IMR-90 (cell line): Measurements from ENCODE around the gene FMN1. TPM values are rescaled to one million over a fixed set of nuclear protein-coding genes. Genes with fewer than 3 reads are reported as not detected.

ENCODE experiments used
- ATAC-seq: fragments of 200-7000 bp; cut with Tn5 transposase; 2 replicates; pipeline ENCODE4 v1.9.1; 2020; ENCODE audit warnings: low read depth, mild to moderate bottlenecking, moderate library complexity
- BruUV-seq: library from RNA; stranded (reverse); fragments of 400-500 nt; replicated peaks from 2 replicates; lab custom pipeline; 2021; lab: Mats Ljungman, UMichigan
- CTCF ChIA-PET: fragments of 300-600 bp; formaldehyde crosslinking; extraction: SDS; loops from one replicate; lab custom pipeline; 2021; ENCODE audit warnings: antibody characterized with exemption; lab: Yijun Ruan, JAX
- POLR2A ChIA-PET: fragments of 300-600 bp; sonication (Branson Sonifier 250); formaldehyde crosslinking; loops from one replicate; lab custom pipeline; 2022; ENCODE audit warnings: antibody characterized with exemption; ENCODE audit not compliant: unreplicated experiment; lab: Charles Lee
- DNase-seq: peaks from one replicate; pipeline ENCODE4 v3.0.0; 2013
- H2AFZ ChIP-seq: replicated peaks from 2 replicates; pipeline ENCODE3; 2013; ENCODE audit warnings: low read length, mild to moderate bottlenecking; ENCODE audit not compliant: poor library complexity
- H2AK5ac ChIP-seq: 2 replicates; pipeline ENCODE4 v1.6.1; 2013; ENCODE audit warnings: low read depth, low read length, inconsistent platforms
- H2AK9ac ChIP-seq: replicated peaks from 2 replicates; pipeline ENCODE3; 2013; ENCODE audit warnings: mild to moderate bottlenecking, low read depth, low read length, moderate library complexity; ENCODE audit not compliant: poor library complexity
- H2BK120ac ChIP-seq: 2 replicates; pipeline ENCODE4 v1.6.1; 2013; ENCODE audit warnings: low read depth, low read length, inconsistent platforms
- H2BK15ac ChIP-seq: 3 replicates; pipeline ENCODE4 v1.6.1; 2013; ENCODE audit warnings: low read depth, low read length, inconsistent platforms
- H2BK20ac ChIP-seq: 2 replicates; pipeline ENCODE4 v1.6.1; 2013; ENCODE audit warnings: low read depth, mild to moderate bottlenecking, inconsistent platforms, low read length, moderate library complexity
- H2BK5ac ChIP-seq: 2 replicates; pipeline ENCODE4 v1.6.1; 2013; ENCODE audit warnings: mild to moderate bottlenecking, low read depth, low read length, inconsistent platforms; ENCODE audit not compliant: poor library complexity, severe bottlenecking
- H3K14ac ChIP-seq: replicated peaks from 2 replicates; pipeline ENCODE4 v1.6.1; 2013; ENCODE audit warnings: low read depth, low read length, inconsistent platforms
- H3K18ac ChIP-seq: 2 replicates; pipeline ENCODE4 v1.6.1; 2013; ENCODE audit warnings: low read depth, low read length, control low read depth
- H3K23ac ChIP-seq: 2 replicates; pipeline ENCODE4 v1.6.1; 2013; ENCODE audit warnings: low read depth, low read length, inconsistent platforms
- H3K27ac ChIP-seq: 2 replicates; pipeline ENCODE4 v1.5.1; 2013; ENCODE audit warnings: mild to moderate bottlenecking, control low read depth, low read length; ENCODE audit not compliant: insufficient read depth
- H3K27me3 ChIP-seq: 2 replicates; pipeline ENCODE4 v1.6.1; 2013; ENCODE audit warnings: low read length; ENCODE audit not compliant: control insufficient read depth, insufficient read depth
- H3K36me3 ChIP-seq: 2 replicates; pipeline ENCODE4 v1.6.1; 2013; ENCODE audit warnings: low read length, mixed read lengths; ENCODE audit not compliant: control insufficient read depth, insufficient read depth
- H3K4ac ChIP-seq: 2 replicates; pipeline ENCODE4 v1.6.1; 2013; ENCODE audit warnings: low read depth, low read length, inconsistent platforms
- H3K4me1 ChIP-seq: 2 replicates; pipeline ENCODE4 v1.6.1; 2013; ENCODE audit warnings: low read length, mixed read lengths; ENCODE audit not compliant: control insufficient read depth, insufficient read depth
- H3K4me2 ChIP-seq: 2 replicates; pipeline ENCODE4 v1.6.1; 2013; ENCODE audit warnings: low read depth, mild to moderate bottlenecking, control low read depth, low read length, moderate library complexity
- H3K4me3 ChIP-seq: 2 replicates; pipeline ENCODE4 v1.5.1; 2013; ENCODE audit warnings: low read depth, mild to moderate bottlenecking, control low read depth, low read length, moderate library complexity; ENCODE audit not compliant: insufficient read depth
- H3K56ac ChIP-seq: 2 replicates; pipeline ENCODE4 v1.6.1; 2013; ENCODE audit warnings: low read length, inconsistent platforms; ENCODE audit not compliant: insufficient read depth; ENCODE audit errors: extremely low read depth
- H3K79me1 ChIP-seq, 2 experiments: 2 replicates each; pipeline ENCODE4 v1.6.1; 2013; ENCODE audit warnings: low read length in 2 of 2, inconsistent platforms in 1 of 2, low read depth in 1 of 2
- H3K9ac ChIP-seq: 2 replicates; pipeline ENCODE4 v1.6.1; 2013; ENCODE audit warnings: low read depth, low read length, control low read depth
- H3K9me1 ChIP-seq: 2 replicates; pipeline ENCODE4 v1.6.1; 2013; ENCODE audit warnings: low read length, inconsistent platforms; ENCODE audit not compliant: insufficient read depth
- H3K9me3 ChIP-seq: 2 replicates; pipeline ENCODE4 v1.6.1; 2013; ENCODE audit warnings: low read length; ENCODE audit not compliant: control insufficient read depth, insufficient read depth
- H4K20me1 ChIP-seq: 2 replicates; pipeline ENCODE4 v1.6.1; 2013; ENCODE audit warnings: low read length, inconsistent platforms; ENCODE audit not compliant: insufficient read depth
- H4K5ac ChIP-seq: 2 replicates; pipeline ENCODE4 v1.6.1; 2013; ENCODE audit warnings: mild to moderate bottlenecking, low read depth, low read length, control low read depth
- H4K8ac ChIP-seq, 2 experiments: 2 replicates each; pipeline ENCODE4 v1.6.1; 2013; ENCODE audit warnings: low read depth in 2 of 2, low read length in 2 of 2, control low read depth in 1 of 2, inconsistent platforms in 1 of 2
- H4K91ac ChIP-seq: 2 replicates; pipeline ENCODE4 v1.6.1; 2013; ENCODE audit warnings: low read depth, low read length, inconsistent platforms; ENCODE audit not compliant: insufficient read depth
- BHLHE40 ChIP-seq: fragments of 150-350 bp; IDR thresholded peaks from 2 replicates; pipeline ENCODE4 v1.6.1; 2016; ENCODE audit warnings: mild to moderate bottlenecking, low read depth, low read length
- CEBPB ChIP-seq: IDR thresholded peaks from 2 replicates; pipeline ENCODE4 v1.6.1; 2012; ENCODE audit warnings: low read depth, low read length, improper control_type of control experiment
- CHD1 ChIP-seq: IDR thresholded peaks from 2 replicates; pipeline ENCODE4 v1.6.1; 2012; ENCODE audit warnings: low read depth, low read length, improper control_type of control experiment
- FOS ChIP-seq: fragments of 150-350 bp; IDR thresholded peaks from 2 replicates; pipeline ENCODE4 v1.6.1; 2016; ENCODE audit warnings: low read depth, low read length
- MAFK ChIP-seq: IDR thresholded peaks from 2 replicates; pipeline ENCODE4 v1.6.1; 2012; ENCODE audit warnings: low read depth, low read length, improper control_type of control experiment
- MAZ ChIP-seq: IDR thresholded peaks from 2 replicates; pipeline ENCODE4 v1.6.1; 2012; ENCODE audit warnings: low read depth, mild to moderate bottlenecking, low read length, improper control_type of control experiment, moderate library complexity, borderline replicate concordance
- NFE2L2 ChIP-seq: fragments of 150-350 bp; IDR thresholded peaks from 2 replicates; pipeline ENCODE4 v1.6.1; 2016; ENCODE audit warnings: low read depth, mild to moderate bottlenecking, low read length
- POLR2A ChIP-seq: IDR thresholded peaks from 2 replicates; pipeline ENCODE4 v1.6.1; 2012; ENCODE audit warnings: mild to moderate bottlenecking, low read depth, low read length
- RAD21 ChIP-seq: IDR thresholded peaks from 2 replicates; pipeline ENCODE4 v1.6.1; 2012; ENCODE audit warnings: low read length, improper control_type of control experiment
- RCOR1 ChIP-seq: IDR thresholded peaks from 2 replicates; pipeline ENCODE4 v1.6.1; 2012; ENCODE audit warnings: mild to moderate bottlenecking, low read length, improper control_type of control experiment; ENCODE audit not compliant: insufficient replicate concordance
- RFX5 ChIP-seq: IDR thresholded peaks from 2 replicates; pipeline ENCODE4 v1.8.0; 2012; ENCODE audit warnings: low read depth, mild to moderate bottlenecking, low read length, moderate library complexity
- WGBS, 2 experiments: methylation state at CpG; one replicate each; pipeline versions ENCODE4 v1.1.5 to v1.1.7; 2013; ENCODE audit warnings: missing lambda C conversion rate in 2 of 2; ENCODE audit not compliant: insufficient read length in 1 of 2; ENCODE audit errors: extremely low coverage in 2 of 2; 5-methylcytosine and 5-hydroxymethylcytosine counted together
- dilution Hi-C: fragments of 300-500 bp; cut with HindIII; formaldehyde crosslinking; loops from one replicate; pipeline ENCODE4 v1.14.3; 2018; ENCODE audit warnings: low sequenced_read_pairs; ENCODE audit not compliant: unreplicated experiment
- in situ Hi-C: fragments of 300-500 bp; cut with MboI; formaldehyde crosslinking; loops from 3 replicates; pipeline ENCODE4 v1.14.3; 2019; ENCODE audit warnings: low sequenced_read_pairs, inconsistent platforms, mixed read lengths
- intact Hi-C: fragments of 100-400 bp; cut with micrococcal nuclease; formaldehyde crosslinking; loops from 2 replicates; pipeline ENCODE4 v1.10.0; 2022
- polyA plus RNA-seq, 3 experiments: library from polyadenylated mRNA; depleted of rRNA; stranded (reverse); fragments of >200 nt; gene quantifications; 2 replicates each; pipeline ENCODE4 v1.2.3, GENCODE V29; 2012; ENCODE audit warnings: low replicate concordance in 1 of 3
- total RNA-seq: library from RNA; depleted of rRNA; stranded (reverse); fragments of >200 nt; gene quantifications from 2 replicates; pipeline ENCODE4 v1.2.3, GENCODE V29; 2012
- TF ChIP-seq, protein P1 (sequence below): conservative IDR thresholded peaks from 2 replicates; pipeline ENCODE4 v1.5.1; 2012; ENCODE audit warnings: mild to moderate bottlenecking, low read depth, low read length, improper control_type of control experiment
- TF ChIP-seq, protein P2 (sequence below): fragments of 150-350 bp; IDR thresholded peaks from 2 replicates; pipeline ENCODE4 v1.6.1; 2017; ENCODE audit warnings: mild to moderate bottlenecking, antibody characterized with exemption, low read length, low read depth

Gene FMN1
- total and polyA plus RNA-seq, 2 of the 4 experiments (the other 2 are of a cell fraction) = 7.3 to 17.6 TPM

DNA sequence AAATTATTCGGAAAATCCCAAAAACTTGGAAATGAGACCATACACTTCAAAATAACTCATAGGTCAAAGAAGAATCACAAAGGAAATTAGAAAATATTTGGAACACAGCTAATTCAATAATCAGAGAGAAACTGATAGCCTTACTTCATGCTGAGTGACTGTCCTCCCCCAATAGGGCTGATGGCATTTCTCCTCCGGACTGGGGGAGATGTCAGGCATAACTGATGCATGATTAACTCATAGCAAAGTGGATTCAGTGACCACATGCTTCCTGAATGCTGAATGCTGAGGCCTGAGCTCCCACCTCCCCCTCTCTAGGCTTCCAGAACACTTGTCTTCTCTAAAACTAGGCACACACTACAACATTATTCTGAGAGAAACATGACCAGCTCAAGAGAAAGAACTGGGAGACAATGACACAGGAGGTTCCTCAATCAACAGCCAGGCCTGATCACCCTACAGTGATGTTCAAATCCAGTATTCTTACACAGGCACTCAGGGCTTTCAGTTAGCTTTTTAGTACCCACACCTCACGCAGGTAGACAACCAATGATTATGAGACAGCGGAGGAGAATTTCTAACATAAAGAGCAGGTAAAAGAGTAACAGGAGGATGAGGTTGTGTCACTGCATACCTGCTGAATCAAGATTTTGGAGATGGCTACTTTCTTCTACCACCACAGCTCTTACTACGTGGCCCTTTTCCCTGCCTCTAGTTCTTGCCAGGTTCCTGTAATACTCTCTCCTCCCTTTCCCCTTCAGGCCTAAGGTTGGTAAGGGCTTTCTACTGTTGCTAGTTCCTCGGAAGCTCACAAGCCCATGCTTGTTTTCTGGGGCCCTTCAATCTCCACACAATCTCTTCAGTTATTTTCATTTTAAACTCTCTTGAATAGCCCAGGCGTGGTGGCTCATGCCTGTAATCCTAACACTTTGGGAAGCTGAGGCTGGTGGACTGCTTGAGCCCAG is 96.1 kb downstream of the FMN1 start:
- peak overlapping the region; percentile 79 for H3K27ac ChIP-seq
- ATAC-seq (peak; percentile 92), DNase-seq (peak; percentile 91)
- no peaks in the 10 kb centered on the region for H3K27me3 ChIP-seq
- H2BK120ac ChIP-seq = peak overlapping the region; percentile 100
- peak overlapping the region; percentile 93 for H3K14ac ChIP-seq
- H3K9me1 ChIP-seq = peaks cover 13% of the 10 kb centered on the region
- H3K18ac ChIP-seq = peak overlapping the region; percentile 93
- H2AK5ac ChIP-seq = peak overlapping the region; percentile 97
- intact Hi-C loops (no loop called here), in situ Hi-C loops (no loop called here), dilution Hi-C loops (no loop called here)
- H3K4ac ChIP-seq = peak overlapping the region; percentile 98
- peak; percentile 77 for TF ChIP-seq RCOR1
- TF ChIP-seq CEBPB = no peak
- TF ChIP-seq, protein P1, sequence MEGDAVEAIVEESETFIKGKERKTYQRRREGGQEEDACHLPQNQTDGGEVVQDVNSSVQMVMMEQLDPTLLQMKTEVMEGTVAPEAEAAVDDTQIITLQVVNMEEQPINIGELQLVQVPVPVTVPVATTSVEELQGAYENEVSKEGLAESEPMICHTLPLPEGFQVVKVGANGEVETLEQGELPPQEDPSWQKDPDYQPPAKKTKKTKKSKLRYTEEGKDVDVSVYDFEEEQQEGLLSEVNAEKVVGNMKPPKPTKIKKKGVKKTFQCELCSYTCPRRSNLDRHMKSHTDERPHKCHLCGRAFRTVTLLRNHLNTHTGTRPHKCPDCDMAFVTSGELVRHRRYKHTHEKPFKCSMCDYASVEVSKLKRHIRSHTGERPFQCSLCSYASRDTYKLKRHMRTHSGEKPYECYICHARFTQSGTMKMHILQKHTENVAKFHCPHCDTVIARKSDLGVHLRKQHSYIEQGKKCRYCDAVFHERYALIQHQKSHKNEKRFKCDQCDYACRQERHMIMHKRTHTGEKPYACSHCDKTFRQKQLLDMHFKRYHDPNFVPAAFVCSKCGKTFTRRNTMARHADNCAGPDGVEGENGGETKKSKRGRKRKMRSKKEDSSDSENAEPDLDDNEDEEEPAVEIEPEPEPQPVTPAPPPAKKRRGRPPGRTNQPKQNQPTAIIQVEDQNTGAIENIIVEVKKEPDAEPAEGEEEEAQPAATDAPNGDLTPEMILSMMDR = no peak
- no peak for TF ChIP-seq RAD21
- peak; percentile 34; the same call in 1 of the 2 replicates for TF ChIP-seq BHLHE40
- no peak for TF ChIP-seq CHD1
- no peak for TF ChIP-seq POLR2A
- TF ChIP-seq, protein P2, sequence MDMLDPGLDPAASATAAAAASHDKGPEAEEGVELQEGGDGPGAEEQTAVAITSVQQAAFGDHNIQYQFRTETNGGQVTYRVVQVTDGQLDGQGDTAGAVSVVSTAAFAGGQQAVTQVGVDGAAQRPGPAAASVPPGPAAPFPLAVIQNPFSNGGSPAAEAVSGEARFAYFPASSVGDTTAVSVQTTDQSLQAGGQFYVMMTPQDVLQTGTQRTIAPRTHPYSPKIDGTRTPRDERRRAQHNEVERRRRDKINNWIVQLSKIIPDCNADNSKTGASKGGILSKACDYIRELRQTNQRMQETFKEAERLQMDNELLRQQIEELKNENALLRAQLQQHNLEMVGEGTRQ = no peak
- no peak for TF ChIP-seq NFE2L2
- TF ChIP-seq FOS = peak; percentile 19; the same call in 1 of the 2 replicates
- TF ChIP-seq MAZ = 0 out of 2 replicates have a peak, but pooled peaks have one; percentile 15
- TF ChIP-seq RFX5 = no peak
- no peak; the same call in 1 of the 2 replicates for TF ChIP-seq MAFK
- WGBS, 2 experiments = 100% methylated on average over 1 of the region's 7 CpGs; no CpG with 5 or more reads in 1 of the 2 experiments
- H3K9me3 ChIP-seq = no peaks in the 10 kb centered on the region
- H3K4me3 ChIP-seq = no peak overlapping the region
- peaks cover 20% of the 10 kb centered on the region for H3K4me1 ChIP-seq
- peak overlapping the region; percentile 97 for H3K56ac ChIP-seq
- H2BK5ac ChIP-seq = peak overlapping the region; percentile 99
- H3K9ac ChIP-seq = peak overlapping the region; percentile 47; the same call in 1 of the 2 replicates
- peak overlapping the region; percentile 99 for H4K91ac ChIP-seq
- H4K20me1 ChIP-seq = no peaks in the 10 kb centered on the region
- H4K5ac ChIP-seq = peak overlapping the region; percentile 92
- peak overlapping the region; percentile 98 for H2BK15ac ChIP-seq
- peak overlapping the region; percentile 32; the same call in 1 of the 2 replicates for H3K4me2 ChIP-seq
- H2BK20ac ChIP-seq = peak overlapping the region; percentile 100
- H2AK9ac ChIP-seq = peak overlapping the region; percentile 95
- H3K23ac ChIP-seq = peak overlapping the region; percentile 98
- H2AFZ ChIP-seq = peak overlapping the region; percentile 1
- CTCF ChIA-PET = interaction anchor here (0.6 to 1.2 kb wide), 5 partner anchors 12 to 102 kb away, joined by 3 to 4 read pairs (median 3); no protein-coding TSS in a partner anchor
- POLR2A ChIA-PET = interaction anchor here (0.7 to 1.2 kb wide), 2 partner anchors 14 to 53 kb away, joined by 3 read pairs; no protein-coding TSS in a partner anchor
- H3K79me1 ChIP-seq = peaks cover 14 to 51% of the 10 kb centered on the region in 2 experiments; a peak in 3 of 4 replicates
- peak overlapping the region; percentile 88 to 99 for H4K8ac ChIP-seq
- BruUV-seq = no TSS peak
- no peaks in the 10 kb centered on the region for H3K36me3 ChIP-seq
